Measurements from ENCODE around the gene FMO5.

DNA sequence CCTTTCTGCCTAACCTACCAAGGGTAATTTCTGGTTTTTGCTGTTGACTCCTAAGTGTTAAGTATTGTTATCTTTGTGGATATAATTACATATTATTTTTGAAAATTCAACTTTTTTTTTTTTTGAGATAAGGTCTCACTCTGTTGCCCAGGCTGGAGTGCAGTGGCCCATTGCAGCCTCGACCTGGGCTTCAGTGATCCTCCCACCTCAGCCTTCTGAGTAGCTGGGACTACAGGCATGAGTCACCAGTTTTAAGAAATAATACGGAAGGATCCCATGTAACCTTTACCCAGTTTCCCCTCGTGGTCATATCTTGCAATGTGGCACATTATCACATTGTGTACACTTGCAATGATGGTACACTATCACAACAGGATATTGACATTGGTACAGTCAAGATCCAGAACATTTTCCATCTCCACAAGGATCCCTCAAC is 20.5 kb upstream of the FMO5 start:
- TF ChIP-seq EZH2 (IDR thresholded peaks at IDR 0.05): no peak
- TF ChIP-seq POLR2AphosphoS5 (IDR thresholded peaks at IDR 0.05; ENCODE audit: borderline replicate concordance, low read depth, low read length): no peak

Measured in SK-N-MC (cell line).